NCI-H187 treated with DMSO at 0.1 percent for 48 hours (cell line): ENCODE results near the gene ZNF615.
"Not testable (repeated sequence)": the region's sequence is repeated elsewhere in the genome, so short reads cannot be mapped to it uniquely, and the experiment has no call there.

Experiments
- DNase-seq: peaks from one replicate; lab custom pipeline; 2025; lab: John Stamatoyannopoulos, UW

The ZNF615 gene

DNA sequence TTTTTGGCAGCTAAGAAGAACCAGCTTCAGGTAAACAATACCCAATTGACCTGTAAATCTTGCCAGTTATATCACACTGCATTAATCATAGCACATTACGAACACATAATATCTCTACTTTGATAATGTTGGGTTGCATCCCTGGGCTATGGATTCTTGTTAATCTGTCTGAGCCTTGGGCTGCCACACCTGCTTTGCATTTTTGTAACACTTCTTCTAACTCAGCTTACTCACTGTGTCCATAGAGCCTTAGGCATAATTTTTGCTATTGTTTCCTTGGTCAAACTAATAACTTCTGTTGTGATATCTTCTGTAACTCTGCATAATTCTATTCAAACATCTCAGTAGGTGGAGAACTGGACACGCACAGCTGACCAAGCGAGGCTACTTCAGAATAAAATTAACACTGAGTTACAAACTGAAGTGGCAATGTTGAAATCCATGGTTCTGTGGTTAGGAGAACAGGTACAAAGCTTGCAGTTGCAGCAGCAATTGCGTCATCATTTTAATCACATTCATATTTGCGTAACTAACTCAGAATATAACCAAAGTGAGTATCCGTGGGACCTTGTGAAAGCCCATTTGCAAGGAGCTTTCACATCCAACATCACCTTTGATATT, 27.8 kb downstream of the ZNF615 start:
- no peak for DNase-seq

- DNase-seq: no peak
Observed at GRCh38 chr19:51978882-51979281, 29.1 kb downstream of the ZNF615 start.

- DNase-seq: no peak
Observed at GRCh38 chr19:51977346-51977745, 30.7 kb downstream of the ZNF615 start.

DNA sequence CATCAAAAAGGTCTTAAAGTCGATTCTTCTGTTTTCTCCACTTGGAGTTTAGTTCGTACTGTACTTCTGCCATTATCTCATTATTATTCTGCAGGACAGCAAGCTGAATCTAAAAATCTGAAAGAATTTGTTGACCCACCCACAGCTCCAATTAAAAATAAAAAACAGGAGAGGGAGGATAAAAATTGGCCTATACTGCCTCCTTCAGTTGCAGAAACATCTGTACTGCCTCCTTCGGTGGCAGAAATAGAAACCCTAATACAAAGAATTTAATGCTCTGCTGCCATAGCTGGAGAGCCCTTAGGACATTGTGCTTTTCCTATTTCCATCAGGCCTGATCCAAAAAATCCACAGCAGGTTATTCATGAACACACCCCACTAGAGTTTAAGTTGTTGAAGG, 31.2 kb downstream of the ZNF615 start:
- no peak for DNase-seq

DNA sequence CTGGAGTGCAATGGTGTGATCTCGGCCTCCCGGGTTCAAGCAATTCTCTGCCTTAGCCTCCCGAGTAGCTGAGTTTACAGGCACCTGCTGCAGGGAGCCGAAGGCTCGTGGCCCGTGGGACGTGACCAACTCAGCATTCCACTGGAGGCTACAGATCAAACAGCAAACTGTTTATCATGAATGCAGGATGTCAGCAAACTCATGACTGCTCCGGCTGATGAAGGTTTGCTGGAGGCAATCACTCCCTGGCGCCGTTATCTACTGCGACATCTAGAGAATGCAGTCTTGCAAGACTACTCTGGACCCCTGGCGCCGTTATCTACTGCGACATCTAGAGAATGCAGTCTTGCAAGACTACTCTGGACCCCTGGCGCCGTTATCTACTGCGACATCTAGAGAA, 32.2 kb downstream of the ZNF615 start:
- not testable (repeated sequence) for DNase-seq

DNA sequence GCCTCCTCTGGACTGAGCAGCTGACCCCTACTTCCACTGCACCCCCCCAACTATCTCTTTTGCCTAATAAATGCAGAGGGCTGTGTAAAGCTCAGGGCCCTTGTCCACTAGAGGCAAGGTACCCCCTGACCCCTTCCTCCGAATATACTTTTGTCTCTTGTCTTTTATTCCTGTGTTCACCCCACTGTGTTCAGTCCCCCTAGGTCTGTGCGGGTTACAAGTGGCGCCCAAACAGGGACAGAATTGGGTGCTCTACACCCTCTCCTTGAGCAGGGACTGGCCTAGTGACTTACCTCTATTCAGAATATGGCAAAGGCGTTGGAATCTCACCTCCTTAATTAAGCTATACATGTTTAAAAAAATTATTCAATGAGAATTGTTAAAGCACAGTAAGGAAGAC, 36.4 kb downstream of the ZNF615 start:
- no peak for DNase-seq

- DNase-seq: no peak
Observed at GRCh38 chr19:51970718-51971117, 37.3 kb downstream of the ZNF615 start.

DNA sequence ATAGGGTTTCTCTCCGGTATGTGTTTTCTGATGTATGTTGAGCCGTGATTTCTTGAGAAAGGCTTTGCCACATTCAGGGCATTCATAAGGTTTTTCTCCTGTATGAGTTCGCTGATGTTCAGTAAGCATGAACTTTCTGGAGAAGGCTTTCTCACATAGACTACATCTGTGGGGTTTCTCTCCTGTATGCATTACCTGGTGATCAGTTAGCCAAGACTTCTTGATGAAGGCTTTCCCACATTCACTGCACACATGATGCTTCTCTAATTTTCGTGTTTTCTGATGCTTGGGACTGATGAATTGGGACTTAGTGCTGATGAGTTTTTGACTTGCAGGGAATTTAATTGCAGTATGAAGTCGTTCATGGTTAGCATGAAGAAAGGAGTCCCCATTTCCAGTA, 42.4 kb downstream of the ZNF615 start:
- DNase-seq: no peak

GRCh38 chr19:51960621-51961233, 47.3 kb downstream of the ZNF615 start:
- not testable (repeated sequence) for DNase-seq

- DNase-seq: no peak
Observed at GRCh38 chr19:51959791-51960190, 48.2 kb downstream of the ZNF615 start.

DNA sequence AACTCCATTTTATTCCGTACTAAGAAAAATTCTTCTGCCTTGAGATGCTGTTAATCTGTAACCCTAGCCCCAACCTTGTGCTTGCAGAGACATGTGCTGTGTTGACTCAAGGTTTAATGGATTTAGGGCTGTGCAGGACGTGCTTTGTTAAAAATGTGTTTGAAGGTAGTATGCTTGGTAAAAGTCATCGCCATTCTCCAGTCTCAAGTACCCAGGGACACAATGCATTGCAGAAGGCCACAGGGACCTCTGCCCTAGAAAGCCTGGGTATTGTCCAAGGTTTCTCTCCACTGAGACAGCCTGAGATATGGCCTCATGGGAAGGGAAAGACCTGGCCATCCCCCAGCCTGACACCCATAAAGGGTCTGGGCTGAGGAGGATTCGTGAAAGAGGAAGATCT, 50.2 kb downstream of the ZNF615 start:
- DNase-seq: not testable (repeated sequence)

- no peak for DNase-seq
Observed at GRCh38 chr19:51948975-51949374, 59.0 kb downstream of the ZNF615 start.

DNA sequence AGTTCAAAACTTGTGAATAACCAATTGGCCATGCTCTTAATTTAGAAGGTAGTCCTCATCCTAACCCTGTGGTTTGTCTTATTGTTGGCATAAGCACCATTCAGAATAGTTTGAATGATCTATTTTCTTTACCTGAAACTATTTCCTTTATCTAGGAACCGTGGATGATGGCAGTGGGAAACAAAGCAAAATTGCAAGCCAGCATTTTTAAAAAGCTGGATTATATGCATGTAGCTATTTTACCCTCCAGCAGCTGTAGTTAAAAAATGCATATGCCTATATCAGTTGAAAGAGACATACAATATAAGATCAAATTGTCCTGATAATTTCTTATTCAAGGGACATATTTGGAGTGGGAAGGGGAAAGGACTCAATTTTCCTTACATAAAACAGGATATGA, 61.4 kb downstream of the ZNF615 start:
- no peak for DNase-seq

GRCh38 chr19:51944798-51945552, 63.0 kb downstream of the ZNF615 start:
- no peak for DNase-seq
